HS-27A (cell line): ENCODE results near the gene TRAK2.
"Not testable (repeated sequence)": the region's sequence is repeated elsewhere in the genome, so short reads cannot be mapped to it uniquely, and the experiment has no call there.

Experiments
- DNase-seq: peaks from one replicate; pipeline ENCODE4 v3.0.0-alpha.2; 2012; ENCODE audit warnings: low read depth, missing footprints

The TRAK2 gene

DNA sequence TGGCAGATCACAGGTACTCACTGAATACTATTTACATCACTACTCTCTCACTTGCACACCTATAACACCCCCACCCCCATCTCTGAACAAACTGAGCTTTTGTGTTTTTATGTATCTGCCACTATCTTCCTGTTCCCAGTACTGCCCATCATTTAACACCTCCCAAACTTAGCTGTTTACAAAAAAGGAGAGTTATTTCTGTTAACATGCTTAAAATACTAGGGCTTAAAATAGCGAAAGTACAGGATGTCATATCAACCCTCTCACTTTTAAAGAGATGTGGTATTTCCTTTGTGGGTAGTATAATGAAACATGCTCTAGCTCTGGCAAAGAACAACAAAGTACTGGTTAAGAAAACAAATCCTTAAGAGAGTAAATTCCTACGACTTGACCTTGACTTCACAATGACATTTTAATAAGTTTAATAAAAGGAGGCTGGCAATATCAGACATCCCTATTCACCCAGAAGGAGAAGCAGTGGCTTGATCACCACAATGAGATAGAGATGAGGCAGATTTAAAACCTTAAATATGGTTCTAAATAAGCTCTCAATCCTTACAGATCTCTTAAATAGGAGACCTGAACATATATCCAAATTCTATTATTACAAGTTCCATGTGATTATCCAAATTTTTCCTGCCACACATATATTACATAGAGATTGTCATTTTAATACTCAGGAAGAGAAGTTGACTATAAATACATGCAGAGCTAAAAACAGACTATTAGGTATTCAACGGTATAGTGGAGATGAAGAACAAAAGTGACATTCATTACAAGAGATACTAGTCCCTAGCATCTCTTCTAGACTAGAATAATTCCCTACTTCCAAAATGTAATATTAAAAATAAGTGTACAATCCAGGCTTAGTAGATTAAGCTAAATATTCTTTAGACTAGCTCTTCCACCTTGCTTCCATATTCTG lies 36.9 kb downstream of the TRAK2 start:
- no peak for DNase-seq

- DNase-seq: no peak
Measured at GRCh38 chr2:201413552-201413951, 37.7 kb downstream of the TRAK2 start.

DNA sequence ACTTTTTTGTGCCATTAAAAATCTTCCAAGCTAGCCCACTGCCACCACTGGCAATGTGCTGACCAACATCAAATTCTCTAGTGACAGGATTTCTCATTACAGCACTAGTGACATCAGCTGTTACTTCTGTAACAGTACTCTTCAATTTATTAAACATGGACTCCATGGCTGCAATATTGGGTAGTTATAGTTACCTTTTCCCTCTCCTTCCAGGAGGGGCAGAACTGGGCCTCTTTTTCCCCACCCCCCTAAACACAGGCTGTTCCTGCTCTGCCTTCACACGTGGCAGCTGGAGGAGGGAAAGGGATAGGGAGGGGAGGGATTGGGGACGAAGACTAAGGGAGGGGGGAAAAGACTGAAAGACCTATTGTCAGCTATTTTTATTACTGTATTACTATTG lies 38.1 kb downstream of the TRAK2 start:
- no peak for DNase-seq

- DNase-seq: no peak
Measured at GRCh38 chr2:201411421-201411820, 39.8 kb downstream of the TRAK2 start.

DNA sequence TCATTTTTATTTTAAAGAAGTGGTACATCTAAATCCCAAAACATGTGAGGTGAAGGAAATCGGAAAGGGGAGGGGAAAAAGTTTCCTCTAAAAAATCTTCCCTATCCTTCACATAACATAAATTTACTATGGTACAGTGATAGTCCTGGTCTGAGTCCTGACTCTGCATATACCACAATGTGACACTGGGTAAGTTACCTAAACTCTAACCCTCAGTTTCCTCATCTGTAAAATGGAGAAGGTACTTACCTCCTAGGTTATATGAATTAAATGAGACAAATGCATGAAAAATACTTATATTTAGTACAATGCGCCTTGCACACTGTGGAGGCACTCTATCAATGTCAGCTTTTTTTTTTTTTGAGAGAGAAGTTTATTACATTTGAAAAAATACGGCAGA lies 42.3 kb downstream of the TRAK2 start:
- no peak for DNase-seq

- no peak for DNase-seq
Measured at GRCh38 chr2:201407265-201407664, 44.0 kb downstream of the TRAK2 start.

DNA sequence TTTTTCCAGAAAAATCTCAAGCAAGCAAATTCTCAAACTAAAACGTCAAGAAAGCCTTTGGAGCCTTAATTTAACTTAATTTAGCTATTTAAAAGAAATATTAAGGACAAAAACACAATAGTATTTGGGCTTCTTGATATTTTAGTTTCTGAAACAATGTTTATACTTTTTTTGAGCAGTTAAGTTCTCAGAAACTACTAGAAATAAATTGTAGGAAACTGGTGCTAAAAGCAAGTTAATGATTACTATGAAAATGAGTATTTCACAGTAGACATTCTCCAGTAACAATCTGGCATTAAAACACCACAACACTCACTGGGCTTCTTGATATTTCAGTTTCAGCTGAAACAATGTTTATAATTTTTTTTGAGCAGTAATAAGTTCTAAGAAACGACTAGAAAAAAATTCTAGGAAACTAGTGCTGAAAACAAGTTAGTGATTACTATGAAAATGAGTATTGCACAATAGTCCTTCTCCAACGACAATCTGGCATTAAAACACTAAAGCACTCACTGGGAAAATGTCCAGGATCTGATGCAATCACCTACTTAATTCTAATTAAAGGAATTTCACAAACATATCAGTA lies 45.1 kb downstream of the TRAK2 start:
- DNase-seq: no peak

DNA sequence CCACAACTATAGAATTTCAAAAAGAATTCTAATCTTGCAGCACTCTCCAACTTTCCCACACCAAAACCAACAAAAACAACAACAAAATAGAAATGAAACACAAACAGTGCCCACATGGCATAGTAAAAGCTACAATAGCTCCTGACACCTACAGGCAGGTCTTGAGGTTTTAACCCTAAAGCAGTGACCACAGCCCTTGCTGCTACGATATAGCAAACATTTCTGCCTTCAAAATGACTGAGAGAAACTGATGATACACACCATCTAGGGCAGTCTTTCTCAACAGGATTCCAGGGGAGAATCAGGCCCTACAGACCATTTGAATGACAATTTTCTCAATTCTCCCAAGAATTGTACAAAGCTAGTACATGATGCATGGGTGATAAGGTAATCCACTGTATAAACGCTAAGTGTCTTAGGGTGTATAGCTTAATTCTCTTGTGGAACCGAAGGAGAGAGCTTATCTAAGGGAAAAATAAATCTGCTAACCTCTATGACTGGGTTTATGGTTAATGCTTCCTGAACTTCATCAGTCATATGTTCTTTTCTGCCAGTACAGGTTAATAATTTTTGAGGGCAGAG lies 46.5 kb downstream of the TRAK2 start:
- no peak for DNase-seq

- DNase-seq: no peak
Measured at GRCh38 chr2:201403880-201404279, 47.4 kb downstream of the TRAK2 start.

DNA sequence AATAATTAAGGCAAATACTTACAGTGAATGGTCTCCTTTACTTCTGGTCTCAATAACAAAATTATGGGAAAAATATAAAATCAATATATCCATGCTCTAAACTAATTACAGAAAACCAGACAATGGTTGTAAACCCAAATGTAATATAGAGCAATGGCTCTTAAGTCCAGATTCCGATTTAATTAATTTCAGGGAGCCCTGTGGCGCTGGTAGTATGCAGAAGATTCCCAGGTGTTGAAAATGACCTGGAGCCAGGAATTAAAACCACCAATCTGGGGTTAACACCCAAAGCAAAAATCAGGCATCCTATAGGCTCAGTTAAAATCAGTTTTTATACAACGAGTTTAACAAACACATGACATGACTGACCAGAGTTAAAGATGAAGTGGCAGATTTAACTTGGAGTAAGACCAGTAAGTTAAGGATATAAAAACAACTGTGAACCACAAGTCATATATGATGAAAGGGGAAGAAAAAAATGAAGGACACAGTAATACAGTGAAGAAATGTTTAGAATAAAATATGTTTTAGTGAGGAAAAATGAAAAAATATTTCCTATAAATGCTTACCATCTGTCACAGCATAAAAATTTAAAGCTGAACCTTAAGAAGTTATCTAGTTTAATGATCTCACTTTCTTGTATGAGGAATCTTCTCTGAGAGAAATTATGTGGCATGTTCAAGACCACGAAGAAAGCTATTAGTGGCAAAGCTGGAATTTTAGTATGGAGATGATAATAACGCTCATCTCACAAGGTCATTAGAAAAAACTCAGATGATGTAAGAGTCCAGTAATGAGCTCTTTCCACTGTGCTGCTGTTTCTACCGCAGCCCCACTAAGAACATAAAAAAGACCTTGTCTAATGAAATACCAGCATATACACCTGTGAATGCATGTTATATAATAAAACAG lies 48.4 kb downstream of the TRAK2 start:
- DNase-seq: no peak

DNA sequence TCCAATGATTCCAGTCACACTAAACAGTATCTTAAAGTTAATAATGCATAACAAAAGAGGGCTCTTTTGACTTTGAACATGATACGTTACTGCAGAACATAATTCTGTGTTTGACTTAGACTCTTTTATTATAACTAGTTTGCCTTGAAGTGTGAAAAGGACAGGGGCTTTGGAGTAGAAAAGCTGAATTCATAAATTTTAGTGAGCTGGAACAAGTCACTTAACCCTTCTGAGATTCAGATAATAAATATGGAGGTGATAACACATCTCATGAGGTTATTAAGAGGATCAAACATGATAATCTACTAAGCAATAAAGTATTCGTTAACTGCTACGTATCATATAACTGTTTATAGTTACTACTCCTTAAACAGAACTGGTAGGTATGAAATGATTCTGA lies 49.4 kb downstream of the TRAK2 start:
- no peak for DNase-seq

DNA sequence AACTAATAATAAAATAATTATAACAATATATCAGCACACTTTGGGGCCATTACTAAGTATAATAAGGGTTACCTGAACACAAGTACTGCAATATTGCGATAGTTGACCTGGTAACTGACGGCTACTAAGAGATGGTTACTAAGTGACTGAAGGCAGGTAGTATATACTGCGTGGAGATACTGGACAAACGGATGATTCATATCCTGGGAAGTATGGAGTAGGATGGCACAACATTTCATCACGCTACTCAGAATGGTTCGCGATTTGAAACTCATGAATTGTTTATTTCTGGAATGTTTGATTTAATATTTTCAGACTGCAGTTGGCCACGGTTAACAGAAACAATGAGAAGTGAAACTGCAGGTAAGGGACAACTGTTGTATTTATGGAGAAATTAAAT lies 54.7 kb downstream of the TRAK2 start:
- DNase-seq: no peak

DNA sequence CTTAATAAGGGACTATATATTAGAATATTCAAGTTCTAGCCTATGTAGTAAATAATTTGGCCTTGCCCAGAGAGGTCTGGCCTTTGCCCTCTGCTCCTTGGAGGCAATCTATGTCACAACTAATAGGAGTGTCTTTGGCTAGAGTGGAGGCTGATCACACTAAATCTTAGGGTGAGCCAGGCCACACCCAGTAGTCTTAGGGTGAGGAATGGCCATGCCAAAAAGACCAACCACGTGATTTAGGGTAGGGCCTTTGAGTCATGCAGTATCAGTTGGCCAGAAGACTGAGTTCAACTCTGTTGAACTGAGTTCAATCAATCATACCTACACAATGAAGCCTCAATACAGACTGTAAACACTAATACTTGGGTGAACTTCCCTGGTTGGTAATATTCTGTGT lies 68.1 kb downstream of the TRAK2 start:
- DNase-seq: no peak

GRCh38 chr2:201378496-201379397 lies 72.5 kb downstream of the TRAK2 start:
- no peak for DNase-seq

- no peak for DNase-seq
Measured at GRCh38 chr2:201377218-201377617, 74.0 kb downstream of the TRAK2 start.

GRCh38 chr2:201369775-201370174 lies 81.5 kb downstream of the TRAK2 start:
- no peak for DNase-seq

DNA sequence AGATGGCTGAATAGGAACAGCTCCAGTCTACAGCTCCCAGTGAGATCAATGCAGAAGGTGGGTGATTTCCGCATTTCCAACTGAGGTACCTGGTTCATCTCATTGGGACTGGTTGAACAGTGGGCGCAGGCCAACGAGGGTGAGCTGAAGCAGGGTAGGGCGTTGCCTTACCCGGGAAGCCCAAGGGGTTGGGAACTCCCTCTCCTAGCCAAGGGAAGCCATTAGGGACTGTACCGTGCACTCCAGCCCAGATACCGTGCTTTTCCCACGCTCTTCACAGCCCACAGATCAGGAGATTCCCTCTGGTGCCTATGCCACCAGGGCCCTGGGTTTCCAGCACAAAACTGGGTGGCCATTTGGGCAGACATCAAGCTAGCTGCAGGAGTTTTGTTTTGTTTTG lies 81.9 kb downstream of the TRAK2 start:
- not testable (repeated sequence) for DNase-seq

GRCh38 chr2:201366146-201366545 lies 85.1 kb downstream of the TRAK2 start:
- DNase-seq: no peak

- DNase-seq: no peak
Measured at GRCh38 chr2:201363857-201364560, 87.2 kb downstream of the TRAK2 start.

DNA sequence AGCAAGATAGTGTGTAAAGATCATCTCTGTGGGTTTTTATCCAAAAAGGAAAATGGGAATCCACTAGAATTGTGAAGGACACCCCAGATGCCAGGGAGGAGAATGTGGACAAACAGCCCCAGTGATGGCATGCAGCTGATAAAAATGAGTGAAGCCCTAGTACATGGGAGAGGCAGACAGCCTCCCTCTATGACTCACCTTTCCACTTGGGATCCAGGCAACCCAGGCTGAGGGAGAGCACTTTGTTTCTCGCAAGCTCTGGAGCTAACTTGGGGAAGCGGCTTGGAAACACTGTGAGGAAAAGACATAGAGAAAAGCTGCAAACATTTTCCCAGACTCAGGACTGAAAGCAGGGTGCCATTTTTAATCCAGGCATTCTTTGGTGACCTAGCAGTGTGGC lies 88.9 kb downstream of the TRAK2 start:
- no peak for DNase-seq
